Measurements from ENCODE around the gene SLU7. TPM values are rescaled to one million over a fixed set of nuclear protein-coding genes. Genes with fewer than 3 reads are reported as not detected.

Gene SLU7
- total and polyA plus RNA-seq, 5 donors = 25.8 to 57.6 (median 45.9) TPM

DNA sequence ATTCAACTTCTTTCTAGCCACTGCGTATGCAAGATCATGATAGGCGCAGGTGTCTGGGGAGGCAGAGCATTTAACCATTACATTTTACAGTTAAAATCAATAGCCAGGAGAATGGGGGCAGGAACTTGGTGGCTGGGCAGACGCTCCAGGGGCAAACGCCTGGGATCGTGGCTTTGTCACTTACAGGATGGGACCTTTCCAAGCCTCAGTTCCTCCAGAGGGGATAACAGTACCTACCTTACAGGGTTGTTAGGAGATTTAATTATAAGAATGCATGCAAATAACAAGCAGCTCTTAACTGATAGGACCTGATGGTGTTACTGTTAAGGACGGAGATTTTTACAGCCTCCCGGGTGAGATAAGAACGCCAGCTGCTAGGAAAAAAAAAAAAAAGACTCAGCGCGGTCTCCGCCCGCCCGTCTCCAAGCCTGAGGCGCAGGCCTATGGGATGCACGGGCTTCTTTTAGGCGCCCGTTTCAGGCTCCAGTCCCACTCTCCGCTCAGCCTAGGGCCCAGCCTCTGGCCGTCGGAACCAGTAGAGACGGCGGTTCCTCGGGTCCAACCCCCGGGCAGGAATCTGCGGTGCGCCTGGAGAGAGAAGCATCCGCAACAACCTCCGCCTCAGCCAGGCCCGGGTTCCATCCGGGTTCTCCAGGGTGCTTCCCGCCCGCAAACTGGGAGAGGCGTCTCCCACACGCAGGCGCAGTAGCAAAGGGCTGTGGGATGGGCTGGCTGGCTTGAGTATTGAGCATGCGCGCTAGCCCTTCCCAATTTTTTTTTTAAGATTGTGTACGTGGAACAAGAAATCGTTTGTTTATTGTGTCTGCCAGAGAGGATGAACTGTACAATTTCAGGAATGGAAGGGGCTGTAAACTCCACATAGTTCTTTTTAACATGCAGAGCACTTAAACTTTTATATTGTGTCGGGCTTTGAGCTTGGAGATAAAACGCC is 19.2 kb downstream of the SLU7 start, which contains the start of gene FAM200C:
FAM200C (minus strand) TSS at position 653 of the 952 bp plus-strand sequence. CDS start 4,564 bp downstream, outside the sequence.
- peak; percentile 98 to 99 for ATAC-seq
- peaks cover 3% of the 10 kb centered on the region for H3K4me1 ChIP-seq (ENCODE audit: control insufficient read depth, insufficient read depth, low read length)
- no peaks in the 10 kb centered on the region for H3K9me3 ChIP-seq (ENCODE audit: control insufficient read depth, low read length)
- H3K27ac ChIP-seq (ENCODE audit: low read length) = peak within 1 kb of the TSS; percentile 82
- no peaks in the 10 kb centered on the region for H3K27me3 ChIP-seq (ENCODE audit: control insufficient read depth, insufficient read depth)
- WGBS = under 1% methylated on average over 41 of the region's 41 CpGs
- intact Hi-C loops (cut with DNase I) = no loop called here
- peak within 1 kb of the TSS; percentile 59 for H3K4me3 ChIP-seq (ENCODE audit: low read length)
- DNase-seq = peak; percentile 94 to 97 (median 96)

GRCh38 chr5:160398806-160399205 is 20.1 kb downstream of the SLU7 start:
- peaks cover 3% of the 10 kb centered on the region for H3K4me1 ChIP-seq (ENCODE audit: control insufficient read depth, insufficient read depth, low read length)
- no peaks in the 10 kb centered on the region for H3K9me3 ChIP-seq (ENCODE audit: control insufficient read depth, low read length)
- peak overlapping the region; percentile 59 for H3K4me3 ChIP-seq (ENCODE audit: low read length)
- H3K27me3 ChIP-seq (ENCODE audit: control insufficient read depth, insufficient read depth) = no peaks in the 10 kb centered on the region
- H3K27ac ChIP-seq (ENCODE audit: low read length) = no peak overlapping the region
- no peak for DNase-seq
- no peak for ATAC-seq
- 31% methylated on average over 4 of the region's 4 CpGs for WGBS
- intact Hi-C loops (cut with DNase I) = no loop called here

- no peak for ATAC-seq
- Histone ChIP-seq H3K4me3 (ENCODE audit: low read length) (no peak overlapping the region), H3K9me3 (ENCODE audit: control insufficient read depth, low read length) (no peaks in the 10 kb centered on the region), H3K27me3 (ENCODE audit: control insufficient read depth, insufficient read depth) (no peaks in the 10 kb centered on the region), H3K4me1 (ENCODE audit: control insufficient read depth, insufficient read depth, low read length) (peaks cover 3% of the 10 kb centered on the region), H3K27ac (ENCODE audit: low read length) (no peak overlapping the region)
- no peak for DNase-seq
- WGBS = 97% methylated on average over 1 of the region's 1 CpG
- intact Hi-C loops (cut with DNase I) = no loop called here
These were observed 21.4 kb downstream of the SLU7 start for GRCh38 chr5:160397492-160397891.

DNA sequence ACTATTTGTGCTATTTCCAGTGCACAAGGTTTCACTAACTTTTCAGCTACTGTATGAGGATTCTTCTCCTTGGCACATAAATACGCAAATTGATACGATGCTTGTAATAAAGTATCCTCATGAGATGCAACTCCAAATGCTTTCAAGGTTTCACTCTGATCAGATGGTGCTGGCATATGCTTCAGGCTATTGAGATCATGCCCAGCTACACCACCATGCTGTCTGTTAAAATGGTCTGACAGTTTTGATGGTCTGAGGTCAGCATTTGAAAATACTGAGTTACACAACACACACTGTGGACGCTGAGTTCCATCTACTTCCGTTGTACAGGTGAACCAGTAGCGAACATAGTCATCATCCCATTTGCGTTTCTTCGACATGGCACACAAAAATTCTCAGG is 23.8 kb downstream of the SLU7 start:
- ATAC-seq (no peak), DNase-seq (no peak)
- WGBS = 92% methylated on average over 7 of the region's 7 CpGs
- intact Hi-C loops (cut with DNase I) = no loop called here
- no peak overlapping the region for H3K4me3 ChIP-seq (ENCODE audit: low read length)
- H3K27me3 ChIP-seq (ENCODE audit: control insufficient read depth, insufficient read depth) = no peaks in the 10 kb centered on the region
- H3K27ac ChIP-seq (ENCODE audit: low read length) = no peak overlapping the region
- H3K4me1 ChIP-seq (ENCODE audit: control insufficient read depth, insufficient read depth, low read length) = peaks cover 3% of the 10 kb centered on the region
- no peaks in the 10 kb centered on the region for H3K9me3 ChIP-seq (ENCODE audit: control insufficient read depth, low read length)

DNA sequence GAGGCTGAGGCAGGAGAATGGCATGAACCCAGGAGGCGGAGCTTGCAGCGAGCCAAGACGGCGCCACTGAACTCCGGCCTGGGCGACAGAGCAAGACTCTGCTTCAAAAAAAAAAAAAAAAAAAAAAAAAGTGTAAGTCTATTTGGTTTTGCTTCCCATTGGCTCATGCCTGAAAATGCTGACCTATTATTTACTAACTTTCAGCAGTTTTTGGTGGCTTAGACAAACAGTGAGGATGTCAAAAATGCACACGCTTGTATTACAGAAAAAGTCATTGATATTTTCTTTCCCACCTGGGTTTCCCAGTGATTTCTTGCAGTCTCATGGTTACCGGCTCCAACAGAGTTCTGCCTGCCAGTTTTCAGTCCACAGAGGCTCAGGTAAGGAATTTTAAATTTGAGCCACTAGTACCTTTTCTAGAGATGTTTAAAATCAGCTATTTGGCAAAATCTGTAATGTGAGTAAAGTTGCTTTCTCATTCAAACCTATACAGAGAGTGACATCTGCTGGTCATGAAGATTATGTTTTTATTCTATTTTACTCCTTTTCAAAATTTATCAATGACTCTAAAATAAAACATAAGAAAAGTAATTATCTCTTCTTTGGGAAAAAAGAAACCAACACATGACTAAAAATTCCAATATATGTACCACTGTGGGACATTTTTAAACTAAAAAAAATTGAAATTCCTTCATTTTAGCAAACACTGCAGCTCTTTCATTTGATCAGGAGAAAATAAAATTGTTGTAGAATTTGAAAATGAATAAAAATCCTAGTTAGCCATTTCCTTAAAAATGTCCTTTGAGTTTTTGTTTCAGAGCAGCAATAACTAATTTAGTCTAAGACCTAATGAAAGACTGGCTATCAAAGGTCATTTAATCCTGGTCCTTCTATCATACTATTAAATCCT is 27.8 kb downstream of the SLU7 start:
- H3K4me1 ChIP-seq (ENCODE audit: control insufficient read depth, insufficient read depth, low read length) = peaks cover 3% of the 10 kb centered on the region
- DNase-seq (no peak), ATAC-seq (peak in 1 of 2 donors; percentile 42)
- H3K27ac ChIP-seq (ENCODE audit: low read length) = no peak overlapping the region
- WGBS = 72% methylated on average over 8 of the region's 8 CpGs
- H3K9me3 ChIP-seq (ENCODE audit: control insufficient read depth, low read length) = no peaks in the 10 kb centered on the region
- H3K27me3 ChIP-seq (ENCODE audit: control insufficient read depth, insufficient read depth) = no peaks in the 10 kb centered on the region
- no peak overlapping the region for H3K4me3 ChIP-seq (ENCODE audit: low read length)
- intact Hi-C loops (cut with DNase I) = loop anchor here in 1 of 4 donors (5.0 kb wide), 1 partner anchor 369 kb away; no protein-coding TSS in a partner anchor

DNA sequence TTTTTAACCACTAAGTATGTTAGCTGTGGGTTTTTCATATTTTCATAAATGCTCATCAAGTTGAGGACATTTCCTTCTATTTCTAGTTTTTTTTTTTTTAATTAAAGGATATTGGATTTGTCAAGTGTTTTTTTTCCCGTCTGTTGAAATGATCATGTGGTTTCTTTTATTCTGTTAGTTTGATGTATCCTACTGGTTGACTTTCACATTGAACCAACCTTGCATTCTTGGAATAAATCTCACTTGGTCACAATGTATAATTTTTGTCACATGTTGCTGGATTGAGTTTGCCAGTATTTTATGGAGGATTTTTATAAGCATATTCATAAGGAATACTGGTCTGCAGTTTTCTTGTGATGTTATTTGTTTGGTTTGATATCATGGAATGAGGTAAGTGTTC is 31.4 kb downstream of the SLU7 start:
- H3K9me3 ChIP-seq (ENCODE audit: control insufficient read depth, low read length) = no peaks in the 10 kb centered on the region
- DNase-seq = no peak

GRCh38 chr5:160385496-160385895 is 33.4 kb downstream of the SLU7 start:
- H3K27me3 ChIP-seq (ENCODE audit: control insufficient read depth, insufficient read depth) = no peaks in the 10 kb centered on the region
- no peak for DNase-seq
- no peak overlapping the region for H3K4me3 ChIP-seq (ENCODE audit: low read length)
- no peak overlapping the region for H3K27ac ChIP-seq (ENCODE audit: low read length)
- H3K4me1 ChIP-seq (ENCODE audit: control insufficient read depth, insufficient read depth, low read length) = no peaks in the 10 kb centered on the region
- H3K9me3 ChIP-seq (ENCODE audit: control insufficient read depth, low read length) = no peaks in the 10 kb centered on the region
- intact Hi-C loops (cut with DNase I) = no loop called here
- no peak for ATAC-seq

More for the DNA sequence above, 31.4 kb downstream of the SLU7 start:
- no peak for ATAC-seq
- Histone ChIP-seq H3K27me3 (ENCODE audit: control insufficient read depth, insufficient read depth) (no peaks in the 10 kb centered on the region), H3K27ac (ENCODE audit: low read length) (no peak overlapping the region), H3K4me1 (ENCODE audit: control insufficient read depth, insufficient read depth, low read length) (no peaks in the 10 kb centered on the region), H3K4me3 (ENCODE audit: low read length) (no peak overlapping the region)
- 96% methylated on average over 1 of the region's 1 CpG for WGBS
- intact Hi-C loops (cut with DNase I) = no loop called here

- Histone ChIP-seq H3K27ac (ENCODE audit: low read length) (no peak overlapping the region), H3K27me3 (ENCODE audit: control insufficient read depth, insufficient read depth) (no peaks in the 10 kb centered on the region), H3K9me3 (ENCODE audit: control insufficient read depth, low read length) (no peaks in the 10 kb centered on the region), H3K4me3 (ENCODE audit: low read length) (no peak overlapping the region), H3K4me1 (ENCODE audit: control insufficient read depth, insufficient read depth, low read length) (no peaks in the 10 kb centered on the region)
- intact Hi-C loops (cut with DNase I) = no loop called here
- no peak for ATAC-seq
- WGBS = 96% methylated on average over 1 of the region's 1 CpG
- DNase-seq = no peak
These were observed 34.2 kb downstream of the SLU7 start for GRCh38 chr5:160384681-160385080.

GRCh38 chr5:160382346-160382745 is 36.5 kb downstream of the SLU7 start:
- DNase-seq (no peak), ATAC-seq (no peak)
- Histone ChIP-seq H3K4me3 (ENCODE audit: low read length) (no peak overlapping the region), H3K27ac (ENCODE audit: low read length) (no peak overlapping the region), H3K27me3 (ENCODE audit: control insufficient read depth, insufficient read depth) (no peaks in the 10 kb centered on the region), H3K4me1 (ENCODE audit: control insufficient read depth, insufficient read depth, low read length) (peaks cover 3% of the 10 kb centered on the region), H3K9me3 (ENCODE audit: control insufficient read depth, low read length) (no peaks in the 10 kb centered on the region)
- WGBS = 47% methylated on average over 3 of the region's 3 CpGs
- intact Hi-C loops (cut with DNase I) = no loop called here

- H3K4me3 ChIP-seq (ENCODE audit: low read length) = no peak overlapping the region
- H3K27ac ChIP-seq (ENCODE audit: low read length) = no peak overlapping the region
- H3K27me3 ChIP-seq (ENCODE audit: control insufficient read depth, insufficient read depth) = no peaks in the 10 kb centered on the region
- DNase-seq = no peak
- ATAC-seq = no peak
- H3K9me3 ChIP-seq (ENCODE audit: control insufficient read depth, low read length) = no peaks in the 10 kb centered on the region
- intact Hi-C loops (cut with DNase I) = no loop called here
- H3K4me1 ChIP-seq (ENCODE audit: control insufficient read depth, insufficient read depth, low read length) = peaks cover 3% of the 10 kb centered on the region
- 81% methylated on average over 2 of the region's 2 CpGs for WGBS
These were observed 38.8 kb downstream of the SLU7 start for GRCh38 chr5:160380041-160380440.

GRCh38 chr5:160379511-160379910 is 39.4 kb downstream of the SLU7 start:
- Histone ChIP-seq H3K4me3 (ENCODE audit: low read length) (no peak overlapping the region), H3K9me3 (ENCODE audit: control insufficient read depth, low read length) (no peaks in the 10 kb centered on the region), H3K4me1 (ENCODE audit: control insufficient read depth, insufficient read depth, low read length) (peaks cover 3% of the 10 kb centered on the region), H3K27me3 (ENCODE audit: control insufficient read depth, insufficient read depth) (no peaks in the 10 kb centered on the region), H3K27ac (ENCODE audit: low read length) (no peak overlapping the region)
- DNase-seq (no peak), ATAC-seq (peak; percentile 52 to 54)
- WGBS = 31% methylated on average over 4 of the region's 4 CpGs
- intact Hi-C loops (cut with DNase I) = no loop called here
